ENCODE measurements around the gene CEACAM3.

Gene CEACAM3

DNA sequence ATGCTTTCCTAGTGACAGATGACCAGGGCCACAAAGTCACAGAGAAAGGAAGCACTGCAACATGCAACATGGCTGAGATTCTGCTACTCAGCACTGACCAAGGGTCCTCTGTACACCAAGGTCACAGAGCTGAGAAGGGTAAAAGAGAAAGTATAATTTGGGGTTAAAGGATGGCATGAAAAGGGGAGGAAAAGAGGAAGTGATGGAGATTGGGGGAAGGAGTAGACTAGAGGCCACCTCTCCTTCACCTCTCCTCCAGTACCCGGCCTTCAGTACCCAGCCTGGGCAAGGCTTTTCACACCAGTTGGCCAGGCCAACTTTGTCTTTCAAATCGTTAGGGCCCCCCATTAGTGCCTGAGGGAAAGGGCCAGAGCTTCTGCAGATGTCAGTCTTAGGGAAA is 57.4 kb downstream of the CEACAM3 start:
- no peak for DNase-seq (ENCODE audit: low read depth)
- no peak for TF ChIP-seq CTCF (conservative IDR thresholded peaks at IDR 0.05; ENCODE audit: low read length)

GRCh38 chr19:41859213-41859617 is 62.8 kb downstream of the CEACAM3 start:
- H3K4me3 ChIP-seq (ENCODE audit: low read length), result peak overlapping the region; percentile 53
- no peak for TF ChIP-seq CTCF (conservative IDR thresholded peaks at IDR 0.05; ENCODE audit: low read length)
- no peak for DNase-seq (ENCODE audit: low read depth)

More for the DNA sequence above, 57.4 kb downstream of the CEACAM3 start:
- H3K4me3 ChIP-seq (ENCODE audit: low read length), result no peak overlapping the region

- peak; percentile 61 for TF ChIP-seq CTCF (conservative IDR thresholded peaks at IDR 0.05; ENCODE audit: low read length)
- H3K4me3 ChIP-seq (ENCODE audit: low read length), result peak within 1 kb of the TSS; percentile 98
- peak; percentile 98 for DNase-seq (ENCODE audit: low read depth)
These were observed 63.4 kb downstream of the CEACAM3 start, which contains the start of gene RPS19 for GRCh38 chr19:41859618-41860418. RPS19 (plus strand) TSS chr19:41860255; CDS start chr19:41860775, 520 bp downstream.

DNA sequence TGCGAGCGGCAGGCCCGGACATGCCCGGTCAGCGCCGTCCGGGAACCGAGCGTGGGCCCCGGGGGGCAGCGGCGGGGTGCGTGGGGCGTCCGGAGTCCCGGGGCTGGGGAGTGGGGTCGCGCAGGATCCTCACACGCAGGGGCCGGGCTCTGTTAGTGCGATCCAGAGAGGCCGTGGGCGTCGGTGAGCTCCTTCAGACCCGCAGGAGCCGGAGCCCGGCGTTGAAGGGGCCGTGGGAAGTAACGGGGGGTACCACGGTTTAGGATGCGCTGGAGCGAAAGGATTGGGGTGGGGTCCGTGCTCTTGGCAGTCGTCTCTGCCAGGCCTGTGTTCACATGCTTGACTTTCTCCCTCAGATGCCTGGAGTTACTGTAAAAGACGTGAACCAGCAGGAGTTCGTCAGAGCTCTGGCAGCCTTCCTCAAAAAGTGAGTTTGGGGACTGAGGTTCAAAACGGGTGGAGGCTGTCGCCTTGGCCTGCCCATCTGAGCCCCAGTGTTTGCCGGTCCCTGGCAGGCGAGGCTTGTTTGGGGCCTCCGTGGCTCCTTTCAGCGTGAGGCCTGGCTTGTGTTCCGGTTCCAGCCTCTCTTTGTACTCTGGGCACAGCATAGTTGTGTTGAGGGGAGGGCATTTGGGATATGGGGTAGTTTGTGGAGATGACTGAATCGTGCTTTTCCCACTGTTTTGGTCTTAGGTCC is 64.2 kb downstream of the CEACAM3 start:
- DNase-seq (ENCODE audit: low read depth), result peak; percentile 41
- H3K4me3 ChIP-seq (ENCODE audit: low read length), result peak overlapping the region; percentile 98
- TF ChIP-seq CTCF (conservative IDR thresholded peaks at IDR 0.05; ENCODE audit: low read length), result no peak
